Tibial nerve (tissue), 3 donors: ENCODE data around the gene ADCYAP1.

Experiments
- CTCF ChIP-seq, 5 experiments: fragments of 200-600 bp in 3 of 5; fragments of 450-650 bp in 2 of 5; sonication (generic) in 3 of 5; IDR thresholded peaks; one replicate each; pipeline ENCODE4 v1.5.1; 2016 to 2019; ENCODE audit warnings: antibody characterized with exemption in 5 of 5, mild to moderate bottlenecking in 3 of 5, moderate library complexity in 2 of 5
- POLR2A ChIP-seq, 2 donors: fragments of 450-650 bp; IDR thresholded peaks; one replicate each; pipeline ENCODE4 v1.6.1; 2017; ENCODE audit warnings: antibody characterized with exemption in 2 of 2, mild to moderate bottlenecking in 2 of 2, moderate library complexity in 2 of 2

- no peak for TF ChIP-seq CTCF (IDR thresholded peaks at IDR 0.05)
- TF ChIP-seq POLR2A (IDR thresholded peaks at IDR 0.05), result no peak
These were observed 50.9 kb downstream of the ADCYAP1 start for GRCh38 chr18:955384-956066.
